Activated CD8-positive, alpha-beta memory T cell treated with anti-CD3 and anti-CD28 coated beads for 4 hours (primary cell): ENCODE results near the gene GTPBP10.
A peak's percentile ranks its signal among the peaks of the same experiment; 100 is the strongest.
"Not testable (repeated sequence)": the region's sequence is repeated elsewhere in the genome, so short reads cannot be mapped to it uniquely, and the experiment has no call there.

ENCODE experiments used
- DNase-seq, 2 donors: peaks; one replicate each; pipeline ENCODE4 v3.0.0-alpha.2; 2020; ENCODE audit warnings: low read depth in 2 of 2

GTPBP10 gene

DNA sequence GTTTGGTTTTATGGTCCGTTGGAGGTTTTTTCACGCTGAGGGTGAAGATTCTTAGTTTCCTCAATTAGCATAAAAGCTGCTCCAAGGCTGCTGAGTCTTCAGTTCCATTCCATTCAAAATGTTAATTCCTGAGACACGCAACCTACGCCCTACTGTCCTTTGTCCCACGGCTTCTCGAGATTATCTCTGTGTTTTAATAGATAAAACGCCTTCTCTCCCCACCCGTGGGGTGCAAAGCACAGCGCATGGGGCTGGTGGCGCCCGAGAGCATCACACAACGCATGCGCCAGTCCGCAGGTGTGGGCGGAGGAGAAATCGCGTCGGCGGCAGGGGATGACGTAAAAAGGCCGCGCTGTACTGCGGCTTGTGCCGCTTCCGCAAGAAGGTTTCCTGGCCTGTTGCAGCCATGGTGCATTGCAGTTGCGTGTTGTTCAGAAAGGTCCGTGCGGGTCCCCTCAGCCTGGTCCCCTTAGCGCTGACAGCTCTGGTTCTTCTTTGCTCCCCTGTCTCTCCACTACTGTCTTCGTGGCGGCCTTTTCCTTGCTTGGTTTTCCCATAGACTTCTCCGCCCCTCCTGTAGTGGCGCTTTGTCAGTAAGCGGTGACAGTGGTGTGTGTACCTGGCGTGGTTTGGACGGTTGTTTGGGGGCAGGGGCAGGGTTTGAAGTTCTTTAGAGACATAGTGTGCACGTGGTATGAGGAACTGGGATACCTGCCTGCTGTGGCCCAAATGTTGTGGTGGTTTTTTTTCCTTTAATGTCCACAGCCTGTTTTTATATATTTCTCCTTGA, at the start of gene GTPBP10:
GTPBP10 (plus strand) TSS at position 381 of the 790 bp plus-strand sequence; CDS start at position 407, 26 bp downstream.
- DNase-seq = peak; percentile 92

- DNase-seq = no peak
These were observed 48.1 kb upstream of the GTPBP10 start for GRCh38 chr7:90298145-90299038.

DNA sequence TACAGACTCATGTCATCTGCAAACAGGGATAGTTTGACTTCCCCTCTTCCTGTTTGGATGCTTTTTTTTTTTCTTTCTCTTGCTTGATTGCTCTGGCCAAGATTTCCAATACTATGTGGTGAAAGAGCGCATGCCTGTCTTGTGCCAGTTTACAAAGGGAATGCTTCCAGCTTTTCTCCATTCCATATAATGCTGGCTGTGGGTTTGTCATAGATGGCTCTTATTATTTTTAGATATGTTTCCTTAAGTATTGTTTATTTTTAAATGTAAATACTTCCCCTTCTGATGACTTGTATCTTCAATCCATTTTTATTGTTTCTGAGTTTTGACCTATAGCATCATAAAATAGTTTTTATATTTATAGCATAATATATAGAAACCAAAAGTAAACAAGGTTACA, 43.3 kb upstream of the GTPBP10 start:
- no peak for DNase-seq

- DNase-seq = no peak
These were observed 36.6 kb upstream of the GTPBP10 start for GRCh38 chr7:90309872-90310271.

GRCh38 chr7:90311175-90311574, 35.3 kb upstream of the GTPBP10 start:
- no peak for DNase-seq

GRCh38 chr7:90312745-90313144, 33.8 kb upstream of the GTPBP10 start:
- no peak for DNase-seq

GRCh38 chr7:90313907-90314306, 32.6 kb upstream of the GTPBP10 start:
- DNase-seq = no peak

DNA sequence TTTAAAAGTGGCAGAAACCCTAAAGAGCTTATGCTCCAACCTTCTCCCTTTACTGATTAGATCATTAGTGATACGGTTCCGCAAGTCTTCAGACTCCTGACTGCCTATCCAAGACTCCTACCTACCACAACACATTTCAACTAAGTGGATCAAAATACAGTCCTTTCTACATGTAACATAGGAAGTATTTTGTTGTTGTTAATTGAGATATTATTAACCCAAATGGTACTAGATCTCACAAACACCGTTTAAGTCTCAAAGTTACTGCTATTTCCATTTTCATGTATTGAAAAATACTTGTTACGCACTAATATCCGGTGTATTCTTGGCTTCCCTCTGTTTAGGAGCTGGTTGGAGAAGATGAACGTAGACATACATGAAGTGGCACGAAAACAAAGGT, 26.5 kb upstream of the GTPBP10 start:
- no peak for DNase-seq

DNA sequence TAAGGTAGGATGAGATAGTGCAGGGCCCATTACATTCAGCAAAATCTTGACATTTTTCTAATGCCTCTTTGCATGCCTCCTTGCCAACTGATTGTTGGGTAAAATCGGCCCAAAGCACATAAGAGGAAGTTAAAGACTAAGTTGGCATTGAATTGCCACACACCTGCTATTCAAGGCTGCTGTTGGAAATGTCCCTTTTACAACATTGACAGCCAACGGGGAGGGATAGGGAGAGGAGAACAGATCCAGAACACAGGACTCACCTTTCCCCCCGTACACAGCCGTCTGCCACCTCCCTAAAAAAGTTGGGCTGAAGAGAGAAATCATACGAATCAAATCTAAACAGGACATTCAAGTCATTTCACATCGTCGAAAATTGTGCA, 26.1 kb upstream of the GTPBP10 start:
- DNase-seq = no peak

DNA sequence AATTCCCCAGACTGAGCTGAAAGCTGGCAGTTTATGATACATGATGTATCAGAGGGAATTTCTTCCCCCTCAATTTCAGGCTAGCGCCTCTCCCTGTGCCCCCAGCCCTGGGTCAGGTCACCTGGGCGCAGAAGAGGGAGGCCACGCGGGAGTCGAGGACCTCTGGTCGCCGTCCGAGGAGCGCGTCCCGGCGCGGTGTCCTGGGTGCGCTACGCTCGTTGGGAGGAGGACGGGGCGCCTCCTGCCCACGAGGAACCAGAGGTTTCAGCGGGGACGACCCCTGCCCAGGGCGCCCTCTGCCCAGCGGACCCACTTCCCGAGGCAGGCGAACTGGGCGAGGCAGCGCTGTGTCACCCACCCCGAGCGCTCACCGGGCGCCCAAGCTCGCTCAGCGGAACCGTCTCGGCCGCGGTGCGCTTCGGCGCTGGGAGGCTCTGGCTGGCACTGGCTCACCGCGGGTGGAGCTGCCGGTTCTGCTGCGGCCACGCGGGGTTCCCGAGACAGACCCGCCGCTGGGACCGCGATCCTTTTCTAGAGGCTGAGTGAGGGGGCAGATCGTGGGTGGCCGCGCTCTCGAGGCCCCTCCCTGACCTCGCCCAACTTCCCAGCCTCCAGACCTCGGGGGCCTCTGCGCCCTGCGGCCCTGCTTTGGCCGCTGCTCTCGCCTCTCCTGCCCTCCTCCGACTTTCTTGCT, 25.6 kb upstream of the GTPBP10 start, which contains the start of gene FAM237B:
FAM237B (minus strand) TSS at position 504 of the 694 bp plus-strand sequence. CDS start 1,556 bp downstream, outside the sequence.
- DNase-seq = no peak

DNA sequence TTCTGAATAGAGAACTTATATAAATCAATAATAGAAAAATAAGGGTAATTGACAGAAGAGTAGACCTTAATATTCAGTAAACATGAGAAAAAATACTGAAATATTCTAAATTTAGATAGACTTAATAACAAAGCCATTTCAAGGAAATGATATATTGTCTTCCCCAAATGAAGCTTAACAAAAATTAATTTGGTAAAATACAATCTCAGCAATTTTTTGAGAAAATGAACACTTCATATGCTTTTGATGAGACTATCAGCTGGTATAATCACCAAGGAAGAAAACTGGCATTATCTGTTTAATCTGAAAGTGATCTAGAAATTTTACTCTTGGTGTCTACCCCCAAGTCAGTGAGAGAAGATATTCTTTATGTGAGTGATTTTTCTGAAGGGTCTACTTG, 23.7 kb upstream of the GTPBP10 start:
- no peak for DNase-seq

- no peak for DNase-seq
These were observed 20.0 kb upstream of the GTPBP10 start for GRCh38 chr7:90326500-90326899.

DNA sequence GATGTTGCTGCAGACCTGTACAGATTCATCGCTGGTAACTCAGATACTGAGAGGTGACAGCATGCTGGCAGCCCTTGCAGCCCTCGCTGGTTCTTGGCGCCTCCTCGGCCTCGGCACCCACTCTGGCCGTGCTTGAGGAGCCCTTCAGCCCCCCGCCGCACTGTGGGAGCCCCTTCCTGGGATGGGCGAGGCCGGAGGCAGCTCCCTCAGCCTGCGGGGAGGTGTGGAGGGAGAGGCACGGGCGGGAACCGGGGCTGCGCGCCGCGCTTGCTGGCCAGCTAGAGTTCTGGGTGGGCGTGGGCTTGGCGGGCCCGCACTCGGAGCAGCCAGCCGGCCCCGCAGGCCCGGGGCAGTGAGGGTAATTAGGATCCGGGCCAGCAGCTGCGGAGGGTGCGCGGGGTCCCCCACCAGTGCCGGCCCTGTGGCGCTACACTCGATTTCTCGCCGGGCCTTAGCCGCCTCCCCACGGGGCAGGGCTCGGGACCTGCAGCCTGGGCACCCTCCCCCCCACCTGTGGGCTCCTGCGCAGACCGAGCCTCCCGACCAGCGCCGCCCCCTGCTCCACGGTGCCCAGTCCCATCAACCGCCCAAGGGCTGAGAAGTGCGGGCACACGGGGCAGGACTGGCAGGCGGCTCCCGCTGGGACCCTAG, 12.2 kb upstream of the GTPBP10 start:
- DNase-seq = no peak

DNA sequence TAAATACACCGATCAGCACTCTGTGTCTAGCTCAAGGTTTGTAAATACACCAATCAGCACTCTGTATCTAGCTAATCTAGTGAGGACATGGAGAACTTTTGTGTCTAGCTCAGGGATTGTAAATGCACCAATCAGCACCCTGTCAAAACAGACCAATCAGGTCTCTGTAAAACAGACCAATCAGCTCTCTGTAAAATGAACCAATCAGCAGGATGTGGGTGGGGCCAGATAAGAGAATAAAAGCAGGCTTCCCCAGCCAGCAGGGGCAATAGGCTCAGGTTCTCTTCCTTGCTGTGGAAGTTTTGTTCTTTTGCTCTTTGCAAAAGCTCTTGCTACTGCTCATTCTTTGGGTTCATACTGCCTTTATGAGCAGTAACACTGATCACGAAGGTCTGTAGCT, 11.6 kb upstream of the GTPBP10 start:
- not testable (repeated sequence) for DNase-seq

GRCh38 chr7:90337106-90337505, 9.4 kb upstream of the GTPBP10 start:
- DNase-seq = no peak

GRCh38 chr7:90345016-90345415, 1.5 kb upstream of the GTPBP10 start:
- DNase-seq = no peak

GRCh38 chr7:90345595-90346335, 751 bp upstream of the GTPBP10 start:
- DNase-seq = no peak

DNA sequence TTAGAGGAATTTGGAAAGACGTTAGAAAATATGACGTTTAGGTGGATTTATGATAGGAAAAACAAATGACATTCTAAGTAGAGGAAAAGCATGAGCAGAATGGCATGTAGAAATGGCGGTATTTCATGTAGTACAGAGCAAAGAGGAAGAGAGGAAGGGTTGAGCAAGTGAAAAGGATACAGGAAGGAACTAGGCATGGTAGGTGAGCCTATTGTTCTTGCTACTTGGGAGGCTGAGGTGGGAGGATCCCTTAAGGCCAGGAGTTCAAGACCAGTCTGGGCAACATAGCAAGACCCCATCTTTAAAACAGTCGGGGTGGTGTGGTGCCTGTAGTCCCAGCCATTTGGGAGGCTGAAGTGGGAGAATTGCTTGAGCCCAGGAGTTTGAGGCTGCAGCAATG, 1.2 kb downstream of the GTPBP10 start:
- no peak for DNase-seq

GRCh38 chr7:90349305-90349704, 2.8 kb downstream of the GTPBP10 start:
- no peak for DNase-seq

- DNase-seq = not testable (repeated sequence)
These were observed 3.5 kb downstream of the GTPBP10 start for GRCh38 chr7:90350032-90350431.

DNA sequence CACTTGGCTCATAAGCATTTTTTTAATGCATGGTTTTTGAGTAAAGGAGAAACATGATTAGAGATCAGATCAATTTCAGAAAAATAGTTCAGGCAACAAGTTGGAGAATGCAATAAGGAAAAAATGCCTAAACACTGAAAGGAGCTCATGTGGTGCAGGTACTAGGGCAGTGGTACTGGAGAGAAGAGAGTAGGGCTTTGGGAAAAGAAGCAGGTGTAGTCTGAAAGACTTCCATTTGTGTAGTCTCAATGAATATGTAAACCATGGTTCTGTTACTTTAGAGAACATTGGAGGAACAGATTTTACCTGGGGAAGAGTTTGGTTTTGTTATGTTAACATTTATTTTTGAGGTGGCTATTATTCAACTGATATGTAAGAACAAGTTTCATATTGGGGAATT, 5.5 kb downstream of the GTPBP10 start:
- DNase-seq = no peak
